K562 (cell line): Measurements from ENCODE around the gene KRTAP2-1.
"Not testable (repeated sequence)": the region's sequence is repeated elsewhere in the genome, so short reads cannot be mapped to it uniquely, and the experiment has no call there.

Experiments
- CREB3L1 ChIP-seq: fragments of 450-650 bp; IDR thresholded peaks from 2 replicates; pipeline ENCODE4 v1.6.1; 2014; ENCODE audit warnings: low read depth, mild to moderate bottlenecking, moderate library complexity, borderline replicate concordance
- ELF1 ChIP-seq: fragments of 200-800 bp; sonication (Bioruptor generic); IDR thresholded peaks from 2 replicates; pipeline ENCODE4 v1.6.1; 2016; ENCODE audit warnings: missing genetic modification characterization, missing compliant biosample characterization
- GATA2 ChIP-seq: sonication (generic); formaldehyde crosslinking; IDR thresholded peaks from 2 replicates; pipeline ENCODE4 v1.4.0; 2020; ENCODE audit warnings: mild to moderate bottlenecking, missing genetic modification reagents
- MYC ChIP-seq, 2 experiments: fragments of 250-450 bp in 1 of 2; sonication (Bioruptor Pico) in 1 of 2; IDR thresholded peaks; 2 replicates each; pipeline versions ENCODE4 v1.5.1 to v1.6.1; 2012 to 2021; ENCODE audit warnings: low read depth in 2 of 2, borderline replicate concordance in 1 of 2, improper control_type of control experiment in 1 of 2, low read length in 1 of 2, mild to moderate bottlenecking in 1 of 2, moderate library complexity in 1 of 2
- RBBP5 ChIP-seq: fragments of 200-600 bp; sonication (generic); IDR thresholded peaks from 2 replicates; pipeline ENCODE4 v1.6.1; 2012; ENCODE audit warnings: borderline replicate concordance, mild to moderate bottlenecking, low read length, control low read depth, inconsistent platforms; ENCODE audit not compliant: insufficient read depth, poor library complexity, severe bottlenecking
- REST ChIP-seq, 2 experiments: fragments of 450-650 bp; formaldehyde crosslinking in 1 of 2; IDR thresholded peaks; 2 replicates each; pipeline versions ENCODE4 v1.4.0 to v1.6.1; 2014 to 2020; ENCODE audit warnings: mild to moderate bottlenecking in 2 of 2, borderline replicate concordance in 1 of 2, low read depth in 1 of 2
- RNF2 ChIP-seq: sonication (generic); IDR thresholded peaks from 2 replicates; pipeline ENCODE4 v1.6.1; 2016
- SMAD1 ChIP-seq: fragments of 150-350 bp; IDR thresholded peaks from 2 replicates; pipeline ENCODE4 v1.6.1; 2014; ENCODE audit warnings: low read length, low read depth; ENCODE audit not compliant: partially characterized antibody
- TAF1 ChIP-seq: IDR thresholded peaks from 2 replicates; pipeline ENCODE4 v1.6.1; 2011; ENCODE audit warnings: mild to moderate bottlenecking, low read length, moderate library complexity; ENCODE audit not compliant: insufficient read depth, control insufficient read depth, severe bottlenecking; ENCODE audit errors: extremely low read depth
- ZBED1 ChIP-seq: IDR thresholded peaks from 2 replicates; pipeline ENCODE4 v1.6.1; 2014
- ZNF695 ChIP-seq: fragments of 450-650 bp; formaldehyde crosslinking; IDR thresholded peaks from 2 replicates; pipeline ENCODE4 v1.4.0; 2020; ENCODE audit warnings: mild to moderate bottlenecking, moderate library complexity

- TF ChIP-seq ELF1 (tag); TAF1; GATA2 (CRISPR knock-in tag); CREB3L1; ZBED1; ZNF695; MYC (IDR thresholded peaks at IDR 0.05; ENCODE audit: low read depth, low read length); MYC (CRISPR knock-in tag; IDR thresholded peaks at IDR 0.05; ENCODE audit: borderline replicate concordance, low read depth); RNF2; SMAD1; RBBP5; REST (IDR thresholded peaks at IDR 0.05; ENCODE audit: borderline replicate concordance); REST (CRISPR knock-in tag; IDR thresholded peaks at IDR 0.05; ENCODE audit: low read depth): not testable (repeated sequence)
Observed at GRCh38 chr17:41059276-41060051, 12.3 kb upstream of the KRTAP2-1 start.
